Neuronal stem cell (in vitro differentiated cells): ENCODE results near the gene AHRR.

Experiments used
- DNase-seq: peaks from one replicate; pipeline ENCODE4 v3.0.0-alpha.2; 2013; ENCODE audit warnings: low spot score
- H2AFZ ChIP-seq: one replicate; pipeline ENCODE4 v1.6.1; 2013; ENCODE audit warnings: mild to moderate bottlenecking, low read length, inconsistent platforms
- H2AK5ac ChIP-seq: 2 replicates; pipeline ENCODE4 v1.6.1; 2013; ENCODE audit warnings: low read depth, mild to moderate bottlenecking, inconsistent platforms, low read length, moderate library complexity, mixed read lengths
- H2BK120ac ChIP-seq: 2 replicates; pipeline ENCODE4 v1.6.1; 2013; ENCODE audit warnings: low read depth, mild to moderate bottlenecking, inconsistent platforms, low read length, moderate library complexity, mixed read lengths
- H2BK12ac ChIP-seq: one replicate; pipeline ENCODE4 v1.6.1; 2013; ENCODE audit warnings: low read length, inconsistent platforms
- H2BK15ac ChIP-seq: 2 replicates; pipeline ENCODE4 v1.6.1; 2013; ENCODE audit warnings: mild to moderate bottlenecking, low read length, inconsistent platforms, mixed read lengths
- H2BK5ac ChIP-seq: one replicate; pipeline ENCODE4 v1.6.1; 2013; ENCODE audit warnings: inconsistent platforms, mild to moderate bottlenecking, low read length, moderate library complexity
- H3K14ac ChIP-seq: one replicate; pipeline ENCODE4 v1.6.1; 2013; ENCODE audit warnings: low read length, inconsistent platforms
- H3K18ac ChIP-seq: 2 replicates; pipeline ENCODE4 v1.6.1; 2013; ENCODE audit warnings: low read length, inconsistent platforms
- H3K23ac ChIP-seq: 2 replicates; pipeline ENCODE4 v1.6.1; 2013; ENCODE audit warnings: low read depth, mild to moderate bottlenecking, mixed read lengths, low read length, inconsistent platforms; ENCODE audit not compliant: poor library complexity
- H3K27ac ChIP-seq: replicated peaks from 3 replicates; pipeline ENCODE4 v1.5.1; 2013; ENCODE audit warnings: low read length, inconsistent platforms
- H3K27me3 ChIP-seq, 3 experiments: 2 replicates each; pipeline ENCODE4 v1.6.1; 2013; ENCODE audit warnings: low read length in 3 of 3, mild to moderate bottlenecking in 2 of 3, inconsistent platforms in 1 of 3, low read depth in 1 of 3, mixed read lengths in 1 of 3, moderate library complexity in 1 of 3; ENCODE audit not compliant: control insufficient read depth in 3 of 3, insufficient read depth in 3 of 3
- H3K36me3 ChIP-seq, 2 donors: replicated peaks in 1 of 2; 2 replicates each; pipeline ENCODE4 v1.6.1; 2013; ENCODE audit warnings: low read length in 2 of 2; ENCODE audit not compliant: control insufficient read depth in 2 of 2, insufficient read depth in 2 of 2
- H3K4ac ChIP-seq: 2 replicates; pipeline ENCODE4 v1.6.1; 2013; ENCODE audit warnings: inconsistent platforms, mild to moderate bottlenecking, low read length, moderate library complexity
- H3K4me1 ChIP-seq, 2 donors: 1 replicate in 1 of 2; 2 replicates in 1 of 2; pipeline ENCODE4 v1.6.1; 2013; ENCODE audit warnings: low read length in 2 of 2, low read depth in 1 of 2; ENCODE audit not compliant: control insufficient read depth in 2 of 2, insufficient read depth in 1 of 2
- H3K4me2 ChIP-seq: one replicate; pipeline ENCODE4 v1.6.1; 2013; ENCODE audit warnings: mild to moderate bottlenecking, low read length, inconsistent platforms; ENCODE audit not compliant: insufficient read depth, poor library complexity, severe bottlenecking
- H3K4me3 ChIP-seq, 2 donors: 2 replicates each; pipeline ENCODE4 v1.5.1; 2013; ENCODE audit warnings: low read length in 2 of 2, mild to moderate bottlenecking in 2 of 2, inconsistent platforms in 1 of 2, moderate library complexity in 1 of 2
- H3K79me1 ChIP-seq: one replicate; pipeline ENCODE4 v1.6.1; 2013; ENCODE audit warnings: low read depth, mild to moderate bottlenecking, inconsistent platforms, low read length, moderate library complexity
- H3K9ac ChIP-seq: one replicate; pipeline ENCODE4 v1.6.1; 2013; ENCODE audit warnings: mild to moderate bottlenecking, low read depth, low read length, inconsistent platforms; ENCODE audit not compliant: poor library complexity
- H3K9me3 ChIP-seq, 2 donors: replicated peaks in 1 of 2; 2 replicates each; pipeline versions ENCODE3 to v1.6.1; 2013; ENCODE audit warnings: low read length in 2 of 2, mild to moderate bottlenecking in 2 of 2, inconsistent platforms in 1 of 2, low read depth in 1 of 2, mixed read lengths in 1 of 2, moderate library complexity in 1 of 2; ENCODE audit not compliant: control insufficient read depth in 2 of 2, insufficient read depth in 1 of 2
- H4K8ac ChIP-seq: one replicate; pipeline ENCODE4 v1.6.1; 2013; ENCODE audit warnings: low read depth, mild to moderate bottlenecking, inconsistent platforms, low read length, moderate library complexity
- H4K91ac ChIP-seq: one replicate; pipeline ENCODE4 v1.6.1; 2013; ENCODE audit warnings: low read length, low read depth, mild to moderate bottlenecking, inconsistent platforms; ENCODE audit not compliant: poor library complexity
- WGBS, 2 donors: extraction: QIAGEN DNeasy Blood & Tissue Kit; methylation state at CpG; one replicate each; pipeline ENCODE4 v1.1.7; 2013; ENCODE audit warnings: missing lambda C conversion rate in 2 of 2, mixed read lengths in 1 of 2; ENCODE audit not compliant: insufficient read length in 2 of 2, insufficient replicate concordance in 1 of 2; ENCODE audit errors: extremely low coverage in 2 of 2; 5-methylcytosine and 5-hydroxymethylcytosine counted together

Gene AHRR

DNA sequence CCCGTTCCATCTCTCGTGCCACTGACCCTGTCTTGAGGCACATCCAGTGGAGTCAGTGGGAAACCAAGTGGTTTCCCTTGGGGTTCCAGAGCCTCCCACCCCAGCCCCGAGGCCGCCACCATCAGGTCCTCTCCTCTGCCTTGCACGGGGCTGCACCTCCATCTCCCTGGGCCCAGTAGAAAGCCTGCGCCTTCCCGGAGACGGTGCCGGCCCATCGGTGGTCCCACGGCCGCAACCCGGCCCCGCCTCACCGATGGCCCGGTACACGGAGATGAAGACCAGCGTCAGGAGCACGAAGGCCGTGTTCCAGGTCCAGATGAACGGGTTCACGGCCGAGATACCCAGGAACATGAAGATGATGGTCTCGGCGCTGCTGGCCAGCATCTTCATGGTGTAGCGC, 161.5 kb downstream of the AHRR start:
- no peak for DNase-seq
- no peak overlapping the region for H4K91ac ChIP-seq
- no CpG with 5 or more reads among the region's 26 CpGs for WGBS, 2 donors

GRCh38 chr5:483434-484140, 162.1 kb downstream of the AHRR start:
- H2AK5ac ChIP-seq = peak overlapping the region; percentile 56
- H3K4me1 ChIP-seq = no peaks in the 10 kb centered on the region
- H3K9ac ChIP-seq = no peak overlapping the region
- H2AFZ ChIP-seq = no peak overlapping the region
- peaks cover 3% of the 10 kb centered on the region for H3K79me1 ChIP-seq
- peak overlapping the region; percentile 81 for H2BK15ac ChIP-seq
- no peak overlapping the region for H3K4me3 ChIP-seq
- no peak overlapping the region for H3K4me2 ChIP-seq
- peak overlapping the region; percentile 43 for H3K23ac ChIP-seq
- no peak for DNase-seq
- H3K27ac ChIP-seq = no peak overlapping the region
- peaks cover 0 to 4% (median 0%) of the 10 kb centered on the region in 3 experiments for H3K27me3 ChIP-seq
- H4K91ac ChIP-seq = no peak overlapping the region
- H3K36me3 ChIP-seq = no peaks in the 10 kb centered on the region
- no peak overlapping the region for H4K8ac ChIP-seq
- peak overlapping the region; percentile 48 for H3K18ac ChIP-seq
- no peak overlapping the region for H2BK12ac ChIP-seq
- no peak overlapping the region for H3K14ac ChIP-seq
- H3K4ac ChIP-seq = peak overlapping the region; percentile 23
- no peak overlapping the region for H2BK5ac ChIP-seq
- H3K9me3 ChIP-seq = no peaks in the 10 kb centered on the region
- H2BK120ac ChIP-seq = no peak overlapping the region
- no CpG with 5 or more reads among the region's 34 CpGs for WGBS, 2 donors

More for the DNA sequence above, 161.5 kb downstream of the AHRR start:
- no peaks in the 10 kb centered on the region for H3K36me3 ChIP-seq
- H3K23ac ChIP-seq = peak overlapping the region; percentile 43
- peaks cover 3% of the 10 kb centered on the region for H3K79me1 ChIP-seq
- H2BK120ac ChIP-seq = no peak overlapping the region
- no peaks in the 10 kb centered on the region for H3K4me1 ChIP-seq
- H3K18ac ChIP-seq = no peak overlapping the region
- peaks cover 0 to 4% (median 0%) of the 10 kb centered on the region in 3 experiments for H3K27me3 ChIP-seq
- no peak overlapping the region for H3K4me2 ChIP-seq
- no peak overlapping the region for H2BK5ac ChIP-seq
- no peak overlapping the region for H3K14ac ChIP-seq
- H3K27ac ChIP-seq = no peak overlapping the region
- no peak overlapping the region for H2AFZ ChIP-seq
- peak overlapping the region; percentile 81 for H2BK15ac ChIP-seq
- H2AK5ac ChIP-seq = peak overlapping the region; percentile 56
- no peak overlapping the region for H3K4me3 ChIP-seq
- no peak overlapping the region for H4K8ac ChIP-seq
- no peak overlapping the region for H3K9ac ChIP-seq
- peak overlapping the region; percentile 23 for H3K4ac ChIP-seq
- H3K9me3 ChIP-seq = no peaks in the 10 kb centered on the region
- H2BK12ac ChIP-seq = no peak overlapping the region

GRCh38 chr5:484556-484955, 163.0 kb downstream of the AHRR start:
- no peak overlapping the region for H2BK12ac ChIP-seq
- peak overlapping the region; percentile 66 for H3K4ac ChIP-seq
- H2BK15ac ChIP-seq = no peak overlapping the region
- no peaks in the 10 kb centered on the region for H3K4me1 ChIP-seq
- no peaks in the 10 kb centered on the region for H3K36me3 ChIP-seq
- no peak overlapping the region for H3K9ac ChIP-seq
- H2BK120ac ChIP-seq = no peak overlapping the region
- no peak overlapping the region for H2BK5ac ChIP-seq
- H3K4me3 ChIP-seq = peak overlapping the region in 1 of 2 donors; percentile 60
- peaks cover 0 to 7% (median 0%) of the 10 kb centered on the region in 3 experiments for H3K27me3 ChIP-seq
- H3K79me1 ChIP-seq = peaks cover 3% of the 10 kb centered on the region
- H3K9me3 ChIP-seq = no peaks in the 10 kb centered on the region
- no peak overlapping the region for H3K27ac ChIP-seq
- no peak overlapping the region for H2AFZ ChIP-seq
- no peak for DNase-seq
- H3K23ac ChIP-seq = peak overlapping the region; percentile 73
- H3K4me2 ChIP-seq = no peak overlapping the region
- no peak overlapping the region for H4K91ac ChIP-seq
- no CpG with 5 or more reads among the region's 24 CpGs for WGBS, 2 donors
- H3K18ac ChIP-seq = no peak overlapping the region
- no peak overlapping the region for H3K14ac ChIP-seq
- no peak overlapping the region for H4K8ac ChIP-seq
- H2AK5ac ChIP-seq = peak overlapping the region; percentile 46

GRCh38 chr5:485113-485945, 163.8 kb downstream of the AHRR start:
- no peak overlapping the region for H2BK5ac ChIP-seq
- H4K91ac ChIP-seq = no peak overlapping the region
- H3K4ac ChIP-seq = no peak overlapping the region
- H3K9me3 ChIP-seq = no peaks in the 10 kb centered on the region
- H2BK15ac ChIP-seq = no peak overlapping the region
- H3K4me2 ChIP-seq = no peak overlapping the region
- WGBS, 2 donors = no CpG with 5 or more reads among the region's 29 CpGs
- H3K36me3 ChIP-seq = no peaks in the 10 kb centered on the region
- no peak for DNase-seq
- no peak overlapping the region for H3K9ac ChIP-seq
- H3K14ac ChIP-seq = peak overlapping the region; percentile 27
- no peak overlapping the region for H4K8ac ChIP-seq
- peaks cover 3% of the 10 kb centered on the region for H3K79me1 ChIP-seq
- H3K23ac ChIP-seq = peak overlapping the region; percentile 37
- no peak overlapping the region for H3K27ac ChIP-seq
- peak overlapping the region; percentile 57 for H3K18ac ChIP-seq
- no peak overlapping the region for H2BK12ac ChIP-seq
- no peak overlapping the region for H2AFZ ChIP-seq
- H3K4me1 ChIP-seq = no peaks in the 10 kb centered on the region
- peaks cover 0 to 10% (median 0%) of the 10 kb centered on the region in 3 experiments for H3K27me3 ChIP-seq
- peak overlapping the region in 1 of 2 donors; percentile 48 for H3K4me3 ChIP-seq
- H2BK120ac ChIP-seq = no peak overlapping the region
- H2AK5ac ChIP-seq = no peak overlapping the region
